Right lobe of liver (tissue), 4 donors: ENCODE data around the gene DCXR.

Source experiments
- POLR2A ChIP-seq: fragments of 450-650 bp; IDR thresholded peaks from one replicate; pipeline ENCODE4 v1.6.1; 2017; ENCODE audit warnings: antibody characterized with exemption, mild to moderate bottlenecking
- TF ChIP-seq, protein P1 (sequence below), 4 donors: fragments of 200-600 bp in 3 of 4; fragments of 450-650 bp in 1 of 4; IDR thresholded peaks; one replicate each; pipeline versions ENCODE4 v1.5.1 to v1.8.0; 2016 to 2022; ENCODE audit warnings: antibody characterized with exemption in 4 of 4, mild to moderate bottlenecking in 2 of 4
- donor health status: DM: no; HTN: no; CAD: no.
- donor health status: DM: no; HTN: no; CAD: no.
- donor health status: DM: no; HTN: yes; CAD: no.

DNA sequence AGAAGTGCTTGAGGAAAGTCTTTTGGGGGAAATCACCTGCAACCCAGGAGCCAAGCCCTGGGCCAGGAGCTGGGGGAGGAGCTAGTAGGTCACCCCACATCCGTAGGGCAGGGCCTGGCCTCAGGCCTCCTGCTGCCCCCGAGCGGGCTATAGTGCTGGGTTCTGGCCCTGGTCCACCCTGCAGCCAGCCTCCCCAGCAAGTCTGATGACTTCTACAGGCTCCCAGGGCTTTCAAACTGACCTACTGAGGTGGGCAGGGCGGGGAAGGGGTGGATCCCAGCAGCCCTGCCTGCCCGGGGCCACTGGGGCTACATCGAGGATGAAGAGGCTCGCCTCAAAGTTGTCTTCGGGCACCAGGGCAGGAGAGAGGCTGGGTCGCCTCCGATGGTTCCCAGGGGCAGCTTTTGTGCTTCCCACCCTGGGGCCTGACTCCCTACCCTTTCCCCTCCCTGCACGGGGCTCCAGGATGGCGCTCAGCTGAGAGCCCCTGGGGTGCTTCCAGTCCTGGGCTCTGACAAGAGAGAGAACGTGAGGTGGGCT lies 19.8 kb downstream of the DCXR start:
- TF ChIP-seq, protein P1, sequence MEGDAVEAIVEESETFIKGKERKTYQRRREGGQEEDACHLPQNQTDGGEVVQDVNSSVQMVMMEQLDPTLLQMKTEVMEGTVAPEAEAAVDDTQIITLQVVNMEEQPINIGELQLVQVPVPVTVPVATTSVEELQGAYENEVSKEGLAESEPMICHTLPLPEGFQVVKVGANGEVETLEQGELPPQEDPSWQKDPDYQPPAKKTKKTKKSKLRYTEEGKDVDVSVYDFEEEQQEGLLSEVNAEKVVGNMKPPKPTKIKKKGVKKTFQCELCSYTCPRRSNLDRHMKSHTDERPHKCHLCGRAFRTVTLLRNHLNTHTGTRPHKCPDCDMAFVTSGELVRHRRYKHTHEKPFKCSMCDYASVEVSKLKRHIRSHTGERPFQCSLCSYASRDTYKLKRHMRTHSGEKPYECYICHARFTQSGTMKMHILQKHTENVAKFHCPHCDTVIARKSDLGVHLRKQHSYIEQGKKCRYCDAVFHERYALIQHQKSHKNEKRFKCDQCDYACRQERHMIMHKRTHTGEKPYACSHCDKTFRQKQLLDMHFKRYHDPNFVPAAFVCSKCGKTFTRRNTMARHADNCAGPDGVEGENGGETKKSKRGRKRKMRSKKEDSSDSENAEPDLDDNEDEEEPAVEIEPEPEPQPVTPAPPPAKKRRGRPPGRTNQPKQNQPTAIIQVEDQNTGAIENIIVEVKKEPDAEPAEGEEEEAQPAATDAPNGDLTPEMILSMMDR (IDR thresholded peaks at IDR 0.05), result no peak
- no peak for TF ChIP-seq POLR2A
